ENCODE data around the gene TIFAB.

GRCh38 chr5:135456238-135457099 lies 4.3 kb upstream of the TIFAB start:
- TF ChIP-seq CTCF (IDR thresholded peaks at IDR 0.05), result no peak
- TF ChIP-seq POLR2A (IDR thresholded peaks at IDR 0.05), result no peak
